Epithelial cell of proximal tubule (primary cell): Measurements from ENCODE around the gene FAM13A. TPM values are rescaled to one million over a fixed set of nuclear protein-coding genes. Genes with fewer than 3 reads are reported as not detected.
"Not testable (repeated sequence)": the region's sequence is repeated elsewhere in the genome, so short reads cannot be mapped to it uniquely, and the experiment has no call there.

ENCODE experiments used
- DNase-seq: peaks from one replicate; pipeline ENCODE4 v3.0.0-alpha.2; 2011; ENCODE audit warnings: low read depth
- H3K4me3 ChIP-seq: 2 replicates; pipeline ENCODE4 v1.5.1; 2011; ENCODE audit warnings: low read depth, mild to moderate bottlenecking, low read length
- CTCF ChIP-seq: conservative IDR thresholded peaks from 2 replicates; pipeline ENCODE4 v1.5.1; 2012; ENCODE audit warnings: low read depth, mild to moderate bottlenecking, low read length
- total RNA-seq: library from RNA; depleted of rRNA; stranded (reverse); fragments of >200 nt; gene quantifications from 2 replicates; pipeline ENCODE4 v1.2.3, GENCODE V29; 2015

FAM13A gene
- total RNA-seq, 1 donor from 2014 or later = 3.0 TPM

- no peak for DNase-seq
- TF ChIP-seq CTCF = no peak
- H3K4me3 ChIP-seq = no peak overlapping the region
These were observed 123.4 kb downstream of the FAM13A start for GRCh38 chr4:88933414-88934160.

DNA sequence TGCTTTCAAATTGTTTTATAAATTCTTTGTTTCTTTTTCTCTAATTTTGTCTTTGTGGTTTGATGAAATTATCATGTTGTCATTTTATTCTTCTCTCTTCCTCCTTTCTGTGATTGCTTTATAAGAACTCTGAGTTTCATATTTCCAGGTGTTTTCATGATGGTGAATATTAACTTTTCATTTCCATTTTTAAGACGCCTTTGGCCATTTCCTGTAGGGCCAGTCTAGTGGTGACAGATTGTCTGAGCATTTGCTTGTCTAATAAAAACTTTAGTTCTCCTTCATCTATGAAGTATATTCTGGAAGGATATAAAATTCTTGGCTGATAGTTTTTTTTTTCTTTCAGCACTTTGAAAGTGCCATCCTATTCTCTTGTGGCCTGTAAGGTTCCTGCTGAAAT is 128.1 kb downstream of the FAM13A start:
- TF ChIP-seq CTCF = no peak
- H3K4me3 ChIP-seq = no peak overlapping the region
- no peak for DNase-seq

DNA sequence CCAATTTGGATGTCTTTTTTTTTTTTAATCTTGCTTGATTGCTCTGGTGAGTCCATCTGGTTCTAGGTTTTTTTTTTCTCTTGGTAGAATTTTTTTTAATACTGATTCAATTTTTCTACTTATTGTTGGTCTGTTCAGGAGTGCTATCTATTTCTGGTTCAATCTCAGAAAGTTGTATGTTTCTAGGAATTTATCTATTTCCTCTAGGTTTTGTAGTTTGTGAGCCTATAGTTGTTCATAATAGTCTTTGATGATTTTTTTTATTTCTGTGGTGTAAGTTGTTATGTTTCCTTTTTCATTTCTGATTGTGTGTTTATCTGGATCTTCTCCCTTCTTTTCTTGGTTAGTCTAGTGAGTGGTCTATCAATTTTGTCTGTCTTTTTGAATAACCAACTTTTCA is 129.6 kb downstream of the FAM13A start:
- DNase-seq = no peak
- TF ChIP-seq CTCF = no peak
- H3K4me3 ChIP-seq = no peak overlapping the region

DNA sequence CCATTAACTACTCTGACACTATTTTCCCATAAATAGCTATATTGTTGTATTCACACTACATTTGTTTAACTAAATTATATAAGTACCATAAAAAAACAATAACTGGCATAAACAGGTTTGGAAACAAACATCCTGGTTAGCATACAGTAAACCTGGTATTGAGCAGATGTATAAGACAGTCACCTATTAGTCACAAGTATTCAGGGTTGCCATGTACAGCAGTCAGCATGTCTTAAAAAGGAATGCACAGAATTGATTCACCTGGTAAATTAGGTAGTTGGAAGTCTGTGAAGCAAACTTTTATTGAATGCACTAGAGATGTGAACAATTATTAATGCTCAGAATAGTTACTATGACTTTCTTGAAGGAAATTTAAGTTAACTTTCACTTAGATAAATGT is 137.9 kb downstream of the FAM13A start:
- no peak for DNase-seq
- no peak for TF ChIP-seq CTCF

GRCh38 chr4:88913181-88913580 is 143.8 kb downstream of the FAM13A start:
- not testable (repeated sequence) for DNase-seq, H3K4me3 ChIP-seq

More for the DNA sequence above, 137.9 kb downstream of the FAM13A start:
- no peak overlapping the region for H3K4me3 ChIP-seq

DNA sequence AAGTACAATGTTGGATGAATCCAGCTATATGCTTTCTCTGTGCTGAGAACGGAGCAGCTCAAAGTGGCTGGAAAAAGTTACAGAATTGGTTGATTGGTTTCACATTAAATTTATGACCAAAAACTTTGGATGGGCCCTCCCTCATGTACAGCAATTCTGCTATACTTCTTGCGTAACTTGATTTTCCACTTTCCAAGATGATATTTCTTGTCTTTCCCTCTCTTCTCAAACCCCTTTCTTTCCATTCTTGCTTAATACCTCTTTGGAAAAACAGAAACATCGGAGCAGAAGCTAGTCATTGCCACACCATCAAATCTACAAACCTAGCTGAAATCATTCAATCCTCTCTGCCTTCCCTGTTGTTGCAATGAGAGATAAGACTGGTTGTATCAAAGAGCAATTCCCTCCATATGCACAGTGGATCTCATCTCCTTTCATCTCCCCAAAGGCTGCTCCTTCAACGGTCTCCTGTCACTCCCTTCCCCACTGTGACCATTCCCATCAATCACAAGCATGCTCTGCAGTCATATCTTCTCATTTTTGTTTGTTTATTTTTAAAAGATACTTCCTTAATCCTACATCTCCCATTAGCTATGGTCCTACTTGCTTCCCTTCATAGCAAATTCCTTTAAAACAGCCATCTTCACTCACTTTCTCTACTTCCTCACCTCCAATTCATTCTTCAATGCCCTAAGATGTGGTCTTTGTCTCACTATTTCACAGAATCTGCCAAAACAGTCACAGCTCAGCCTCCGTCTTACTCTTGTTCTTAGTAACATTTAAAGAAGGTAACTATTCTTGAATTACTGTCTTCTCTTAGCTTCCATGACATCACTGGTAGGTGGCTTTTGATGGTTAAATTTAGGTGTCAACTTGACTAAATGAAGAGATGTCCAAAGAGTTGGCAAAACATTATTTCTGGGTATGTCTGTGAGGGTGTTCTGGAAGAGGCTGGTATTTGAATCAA is 145.5 kb downstream of the FAM13A start:
- no peak overlapping the region for H3K4me3 ChIP-seq
- no peak for DNase-seq
- no peak for TF ChIP-seq CTCF

GRCh38 chr4:88910101-88910500 is 146.9 kb downstream of the FAM13A start:
- TF ChIP-seq CTCF = no peak
- no peak for DNase-seq

More at GRCh38 chr4:88910101-88910500, 146.9 kb downstream of the FAM13A start:
- no peak overlapping the region for H3K4me3 ChIP-seq
